H1 (cell line): ENCODE measurements around the gene MRPS34. TPM values are rescaled to one million over a fixed set of nuclear protein-coding genes. Genes with fewer than 3 reads are reported as not detected.

Experiments used
- CTCF ChIA-PET: fragments of 300-600 bp; sonication (Branson Sonifier 250); formaldehyde crosslinking; loops from one replicate; lab custom pipeline; 2021; ENCODE audit not compliant: partially characterized antibody; lab: Charles Lee
- POLR2A ChIA-PET: fragments of 300-600 bp; sonication (Branson Sonifier 250); formaldehyde crosslinking; loops from one replicate; lab custom pipeline; 2021; ENCODE audit warnings: inconsistent platforms; ENCODE audit not compliant: partially characterized antibody; lab: Charles Lee
- DNase-seq, 2 experiments: peaks; one replicate each; pipeline versions ENCODE4 v3.0.0 to v3.0.0-alpha.2; 2010 to 2022; ENCODE audit warnings: low spot score in 2 of 2, low read depth in 1 of 2, mixed read lengths in 1 of 2
- FAIRE-seq: peaks from 2 replicates; lab custom pipeline; 2011; peaks lifted over from hg19 to GRCh38; lab: Jason Lieb, UNC
- H2AFZ ChIP-seq: 2 replicates; pipeline ENCODE4 v1.8.1; 2012; ENCODE audit warnings: low read length, inconsistent platforms
- H2AK5ac ChIP-seq: 2 replicates; pipeline ENCODE4 v1.6.1; 2013; ENCODE audit warnings: low read depth, low read length
- H2BK120ac ChIP-seq: replicated peaks from 2 replicates; pipeline ENCODE3; 2013; ENCODE audit warnings: low read depth, low read length, inconsistent platforms
- H2BK12ac ChIP-seq: 2 replicates; pipeline ENCODE4 v1.6.1; 2013; ENCODE audit warnings: low read depth, low read length
- H2BK15ac ChIP-seq: 2 replicates; pipeline ENCODE4 v1.6.1; 2013; ENCODE audit warnings: low read length
- H2BK20ac ChIP-seq: 2 replicates; pipeline ENCODE4 v1.6.1; 2013; ENCODE audit warnings: low read length
- H2BK5ac ChIP-seq: 2 replicates; pipeline ENCODE4 v1.6.1; 2013; ENCODE audit warnings: low read depth, low read length
- H3K14ac ChIP-seq: 2 replicates; pipeline ENCODE4 v1.6.1; 2013; ENCODE audit warnings: inconsistent platforms; ENCODE audit not compliant: insufficient read length
- H3K18ac ChIP-seq: 2 replicates; pipeline ENCODE4 v1.6.1; 2013; ENCODE audit warnings: low read length; ENCODE audit errors: extremely low read depth
- H3K23ac ChIP-seq: 2 replicates; pipeline ENCODE4 v1.6.1; 2013; ENCODE audit warnings: inconsistent platforms; ENCODE audit not compliant: insufficient read length
- H3K23me2 ChIP-seq: 2 replicates; pipeline ENCODE4 v1.6.1; 2013; ENCODE audit warnings: low read depth, low read length
- H3K27ac ChIP-seq: 2 replicates; pipeline ENCODE4 v1.6.1; 2011; ENCODE audit warnings: low read depth, low read length, inconsistent platforms
- H3K27me3 ChIP-seq, 4 experiments: replicated peaks in 1 of 4; 1 replicate in 1 of 4; 2 replicates in 3 of 4; pipeline versions ENCODE4 v1.6.1 to v1.8.1; 2011 to 2013; ENCODE audit warnings: low read length in 3 of 4, mild to moderate bottlenecking in 3 of 4, inconsistent platforms in 2 of 4, mixed read lengths in 2 of 4, moderate library complexity in 1 of 4; ENCODE audit not compliant: control insufficient read depth in 3 of 4, insufficient read depth in 3 of 4; ENCODE audit errors: extremely low read depth in 1 of 4
- H3K36me3 ChIP-seq, 4 experiments: 2 replicates each; pipeline versions ENCODE4 v1.6.1 to v1.8.1; 2011 to 2013; ENCODE audit warnings: mild to moderate bottlenecking in 4 of 4, low read length in 3 of 4, moderate library complexity in 2 of 4, control low read depth in 1 of 4, inconsistent platforms in 1 of 4; ENCODE audit not compliant: insufficient read depth in 4 of 4, control insufficient read depth in 2 of 4
- H3K4ac ChIP-seq: replicated peaks from 2 replicates; pipeline ENCODE3; 2013; ENCODE audit warnings: low read length, low read depth, mixed read lengths, inconsistent platforms; ENCODE audit not compliant: insufficient read length
- H3K4me1 ChIP-seq, 4 experiments: replicated peaks in 1 of 4; 1 replicate in 1 of 4; 2 replicates in 3 of 4; pipeline versions ENCODE4 v1.6.1 to v1.8.1; 2011 to 2013; ENCODE audit warnings: low read length in 3 of 4, inconsistent platforms in 2 of 4, mixed read lengths in 1 of 4; ENCODE audit not compliant: insufficient read depth in 4 of 4, control insufficient read depth in 3 of 4
- H3K4me2 ChIP-seq, 2 experiments: 2 replicates each; pipeline versions ENCODE4 v1.6.1 to v1.8.1; 2011 to 2013; ENCODE audit warnings: low read depth in 2 of 2, low read length in 2 of 2, control low read depth in 1 of 2, inconsistent platforms in 1 of 2, mild to moderate bottlenecking in 1 of 2; ENCODE audit not compliant: insufficient read depth in 1 of 2
- H3K4me3 ChIP-seq, 4 experiments: fragments of 200-600, 300-600 bp in 1 of 4; sonication (generic), shearing (Covaris generic), sonication (Bioruptor Twin) in 1 of 4; 2 replicates each; pipeline versions ENCODE4 v1.5.1 to v1.8.1; 2011 to 2016; ENCODE audit warnings: low read length in 4 of 4, low read depth in 3 of 4, control low read depth in 2 of 4, inconsistent platforms in 2 of 4, mild to moderate bottlenecking in 2 of 4, mixed read lengths in 1 of 4, moderate library complexity in 1 of 4; ENCODE audit not compliant: insufficient read depth in 2 of 4; ENCODE audit errors: extremely low read depth in 1 of 4
- H3K56ac ChIP-seq: replicated peaks from 2 replicates; pipeline ENCODE3; 2013; ENCODE audit warnings: low read depth, mild to moderate bottlenecking, mixed read lengths, low read length, inconsistent platforms; ENCODE audit not compliant: insufficient read length
- H3K79me1 ChIP-seq: 2 replicates; pipeline ENCODE4 v1.6.1; 2013; ENCODE audit warnings: low read depth, low read length, control low read depth
- H3K79me2 ChIP-seq, 2 experiments: 2 replicates each; pipeline versions ENCODE4 v1.6.1 to v1.8.1; 2012 to 2013; ENCODE audit warnings: low read length in 2 of 2, mild to moderate bottlenecking in 2 of 2, inconsistent platforms in 1 of 2; ENCODE audit not compliant: insufficient read depth in 2 of 2, control insufficient read depth in 1 of 2
- H3K9ac ChIP-seq, 4 experiments: replicated peaks in 1 of 4; 1 replicate in 1 of 4; 2 replicates in 3 of 4; pipeline versions ENCODE4 v1.6.1 to v1.8.1; 2011 to 2013; ENCODE audit warnings: low read depth in 3 of 4, low read length in 3 of 4, control low read depth in 2 of 4, mild to moderate bottlenecking in 2 of 4, moderate library complexity in 2 of 4, inconsistent platforms in 1 of 4; ENCODE audit errors: extremely low read depth in 1 of 4
- H3K9me3 ChIP-seq, 2 experiments: 2 replicates each; pipeline versions ENCODE4 v1.6.1 to v1.8.1; 2012 to 2013; ENCODE audit warnings: mild to moderate bottlenecking in 2 of 2, moderate library complexity in 2 of 2, control low read depth in 1 of 2, inconsistent platforms in 1 of 2, low read depth in 1 of 2, low read length in 1 of 2, mixed read lengths in 1 of 2; ENCODE audit not compliant: insufficient read depth in 2 of 2
- H4K20me1 ChIP-seq, 2 experiments: replicated peaks in 1 of 2; 2 replicates each; pipeline versions ENCODE3 to v1.8.1; 2011 to 2013; ENCODE audit warnings: inconsistent platforms in 2 of 2, low read length in 2 of 2, mild to moderate bottlenecking in 1 of 2; ENCODE audit not compliant: insufficient read depth in 2 of 2, control insufficient read depth in 1 of 2
- H4K5ac ChIP-seq: 2 replicates; pipeline ENCODE4 v1.6.1; 2013; ENCODE audit warnings: low read length, low read depth, mixed read lengths, inconsistent platforms; ENCODE audit not compliant: insufficient read length
- H4K8ac ChIP-seq: 2 replicates; pipeline ENCODE4 v1.8.0; 2013; ENCODE audit warnings: mild to moderate bottlenecking, moderate library complexity, low read length, inconsistent platforms; ENCODE audit not compliant: insufficient read depth; ENCODE audit errors: extremely low read depth
- H4K91ac ChIP-seq: replicated peaks from 2 replicates; pipeline ENCODE3; 2013; ENCODE audit warnings: low read length, mixed read lengths, inconsistent platforms; ENCODE audit not compliant: insufficient read length
- ATF3 ChIP-seq: IDR thresholded peaks from 2 replicates; pipeline ENCODE4 v1.6.1; 2011; ENCODE audit warnings: low read depth, mild to moderate bottlenecking, low read length; ENCODE audit not compliant: insufficient read depth
- CHD1 ChIP-seq: IDR thresholded peaks from 2 replicates; pipeline ENCODE4 v1.6.1; 2012; ENCODE audit warnings: low read depth, low read length, improper control_type of control experiment
- CTCF ChIP-seq, 3 experiments: IDR thresholded peaks; 1 replicate in 2 of 3; 2 replicates in 1 of 3; pipeline versions ENCODE4 v1.5.1 to v1.6.1; 2011; ENCODE audit warnings: low read length in 3 of 3, mild to moderate bottlenecking in 3 of 3, inconsistent platforms in 2 of 3, low read depth in 1 of 3, moderate library complexity in 1 of 3; ENCODE audit not compliant: insufficient read depth in 1 of 3; ENCODE audit errors: control extremely low read depth in 1 of 3
- NANOG ChIP-seq: IDR thresholded peaks from 2 replicates; pipeline ENCODE4 v1.6.1; 2011; ENCODE audit warnings: low read length, low read depth, mild to moderate bottlenecking, inconsistent platforms; ENCODE audit not compliant: insufficient read depth, poor library complexity, severe bottlenecking
- POLR2A ChIP-seq, 2 experiments: IDR thresholded peaks; 1 replicate in 1 of 2; 2 replicates in 1 of 2; pipeline ENCODE4 v1.6.1; 2011; ENCODE audit warnings: low read depth in 2 of 2, low read length in 2 of 2, mild to moderate bottlenecking in 2 of 2; ENCODE audit errors: control extremely low read depth in 1 of 2
- POU5F1 ChIP-seq: IDR thresholded peaks from 2 replicates; pipeline ENCODE4 v1.6.1; 2011; ENCODE audit warnings: low read depth, mild to moderate bottlenecking, low read length, moderate library complexity
- SRF ChIP-seq: IDR thresholded peaks from 2 replicates; pipeline ENCODE4 v1.6.1; 2011; ENCODE audit warnings: mild to moderate bottlenecking, low read depth, low read length, moderate library complexity
- ZNF274 ChIP-seq: IDR thresholded peaks from 2 replicates; pipeline ENCODE4 v1.7.0; 2012; ENCODE audit warnings: low read length, borderline replicate concordance; ENCODE audit errors: extremely low read depth
- WGBS, 2 experiments: shearing (Covaris generic) in 1 of 2; methylation state at CpG; one replicate each; pipeline versions ENCODE4 v1.1.6 to v1.1.7; 2013 to 2015; ENCODE audit warnings: low lambda C conversion rate in 2 of 2, mixed read lengths in 2 of 2, inconsistent platforms in 1 of 2, low coverage in 1 of 2, missing lambda C conversion rate in 1 of 2; ENCODE audit not compliant: insufficient replicate concordance in 2 of 2, insufficient coverage in 1 of 2, insufficient read length in 1 of 2; ENCODE audit errors: extremely low coverage in 1 of 2, missing lambda C conversion rate in 1 of 2; 5-methylcytosine and 5-hydroxymethylcytosine counted together
- polyA plus RNA-seq, 7 experiments: library from polyadenylated mRNA; depleted of rRNA in 3 of 7; stranded (reverse) in 5 of 7; unstranded in 2 of 7; fragments of >200 nt in 5 of 7; fragments of 200-250 nt in 2 of 7; gene quantifications; 1 replicate in 5 of 7; 2 replicates in 1 of 7; 4 replicates in 1 of 7; pipeline versions ENCODE4 v1.2.1 to v1.2.3, GENCODE V29; 2011 to 2013; ENCODE audit warnings: missing spikeins in 2 of 7, mixed read lengths in 2 of 7
- total RNA-seq: library from RNA; stranded (reverse); fragmentation: NEBNext Ultra II Directional; extraction: Animal tissue kit (Norgen Biotek cat#: 25700); gene quantifications from 2 replicates; pipeline ENCODE4 v1.2.1, GENCODE V29; 2021
- TF ChIP-seq, protein P1 (sequence below): IDR thresholded peaks from 2 replicates; pipeline ENCODE4 v1.6.1; 2012; ENCODE audit warnings: inconsistent platforms

Gene MRPS34
- total and polyA plus RNA-seq, 2 of the 8 experiments (the other 6 are each of a cell fraction or from before 2014, with no cell fraction given): 168 to 252 TPM

GRCh38 chr16:1762196-1762878 is 10.6 kb downstream of the MRPS34 start:
- Histone ChIP-seq H4K20me1 (peaks cover 1 to 10% of the 10 kb centered on the region in 2 experiments), H2BK120ac (no peak overlapping the region), H3K79me2 (no peaks in the 10 kb centered on the region; a peak in 1 of 4 replicates), H3K23ac (no peak overlapping the region), H3K27ac (no peak overlapping the region), H3K4me2 (no peak overlapping the region), H3K4me1 (peaks cover 0 to 13% (median 7%) of the 10 kb centered on the region in 4 experiments; a peak in 5 of 7 replicates), H3K36me3 (peaks cover 2 to 23% (median 7%) of the 10 kb centered on the region in 4 experiments; a peak in 4 of 8 replicates), H3K4me3 (no peak overlapping the region), H4K91ac (no peak overlapping the region), H2AFZ (no peak overlapping the region), H2AK5ac (no peak overlapping the region), H3K56ac (no peak overlapping the region), H3K14ac (no peak overlapping the region), H4K8ac (no peak overlapping the region), H2BK20ac (no peak overlapping the region), H3K27me3 (no peaks in the 10 kb centered on the region; a peak in 1 of 7 replicates), H4K5ac (no peak overlapping the region), H2BK15ac (no peak overlapping the region), H3K9ac (no peak overlapping the region; a peak in 2 of 7 replicates), H3K79me1 (no peaks in the 10 kb centered on the region), H2BK12ac (no peak overlapping the region), H3K18ac (no peak overlapping the region), H2BK5ac (no peak overlapping the region), H3K23me2 (no peaks in the 10 kb centered on the region; the same call in 1 of the 2 replicates), H3K4ac (no peak overlapping the region), H3K9me3 (no peaks in the 10 kb centered on the region; a peak in 1 of 4 replicates)
- no peak for FAIRE-seq
- DNase-seq: no peak
- WGBS, 2 experiments: 93% methylated on average over 23 of the region's 30 CpGs; no CpG with 5 or more reads in 1 of the 2 experiments
- POLR2A ChIA-PET: interaction anchor here (0.9 to 13.5 kb wide), 6 partner anchors 8 to 203 kb away, joined by 3 to 246 read pairs (median 10); partner anchors contain the start of genes EME2, MRPS34, NUBP2 and RPS2
- CTCF ChIA-PET: interaction anchor here (0.7 to 3.3 kb wide), 5 partner anchors 12 to 57 kb away, joined by 3 to 21 read pairs (median 13); partner anchors contain the start of gene MAPK8IP3
- TF ChIP-seq NANOG: no peak
- TF ChIP-seq POU5F1: no peak
- TF ChIP-seq ZNF274: no peak
- no peak for TF ChIP-seq CHD1
- TF ChIP-seq POLR2A (IDR thresholded peaks at IDR 0.05; ENCODE audit: control extremely low read depth in 1 of 2, low read depth in 2 of 2, low read length in 2 of 2): no peak
- no peak for TF ChIP-seq CTCF (IDR thresholded peaks at IDR 0.05; ENCODE audit: control extremely low read depth in 1 of 3, insufficient read depth in 1 of 3, low read depth in 1 of 3, low read length in 3 of 3)
- TF ChIP-seq ATF3: no peak
- TF ChIP-seq, protein P1, sequence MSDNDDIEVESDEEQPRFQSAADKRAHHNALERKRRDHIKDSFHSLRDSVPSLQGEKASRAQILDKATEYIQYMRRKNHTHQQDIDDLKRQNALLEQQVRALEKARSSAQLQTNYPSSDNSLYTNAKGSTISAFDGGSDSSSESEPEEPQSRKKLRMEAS: no peak
- TF ChIP-seq SRF: no peak
